Measurements from ENCODE around the gene SERPINF2.

DNA sequence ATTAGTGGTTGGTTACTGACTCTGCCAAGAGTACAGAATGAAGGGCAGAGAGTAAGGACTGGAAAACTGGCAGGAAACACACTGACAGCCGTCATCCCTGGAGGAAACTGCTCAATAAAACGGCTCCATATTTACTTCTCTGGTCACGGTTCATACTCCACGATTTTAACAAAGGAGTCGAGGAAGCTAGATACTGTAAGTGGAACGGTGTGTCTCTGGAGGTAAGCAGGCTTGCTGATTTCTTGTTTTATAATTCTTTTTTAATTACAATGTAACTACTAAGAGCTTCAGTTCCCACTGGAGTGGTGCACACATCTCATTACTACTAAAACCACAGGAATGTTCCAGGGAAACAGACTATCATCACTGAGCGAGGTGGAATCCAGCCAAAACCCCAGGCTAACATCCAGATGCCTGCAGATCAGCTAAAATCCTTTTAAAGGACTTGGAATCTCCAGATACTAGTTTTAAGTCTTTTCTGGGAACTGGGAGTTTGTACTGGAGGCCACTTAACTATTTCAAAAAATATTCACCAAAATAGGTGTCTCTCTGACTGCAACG, 37.0 kb downstream of the SERPINF2 start:
- TF ChIP-seq, protein P1, sequence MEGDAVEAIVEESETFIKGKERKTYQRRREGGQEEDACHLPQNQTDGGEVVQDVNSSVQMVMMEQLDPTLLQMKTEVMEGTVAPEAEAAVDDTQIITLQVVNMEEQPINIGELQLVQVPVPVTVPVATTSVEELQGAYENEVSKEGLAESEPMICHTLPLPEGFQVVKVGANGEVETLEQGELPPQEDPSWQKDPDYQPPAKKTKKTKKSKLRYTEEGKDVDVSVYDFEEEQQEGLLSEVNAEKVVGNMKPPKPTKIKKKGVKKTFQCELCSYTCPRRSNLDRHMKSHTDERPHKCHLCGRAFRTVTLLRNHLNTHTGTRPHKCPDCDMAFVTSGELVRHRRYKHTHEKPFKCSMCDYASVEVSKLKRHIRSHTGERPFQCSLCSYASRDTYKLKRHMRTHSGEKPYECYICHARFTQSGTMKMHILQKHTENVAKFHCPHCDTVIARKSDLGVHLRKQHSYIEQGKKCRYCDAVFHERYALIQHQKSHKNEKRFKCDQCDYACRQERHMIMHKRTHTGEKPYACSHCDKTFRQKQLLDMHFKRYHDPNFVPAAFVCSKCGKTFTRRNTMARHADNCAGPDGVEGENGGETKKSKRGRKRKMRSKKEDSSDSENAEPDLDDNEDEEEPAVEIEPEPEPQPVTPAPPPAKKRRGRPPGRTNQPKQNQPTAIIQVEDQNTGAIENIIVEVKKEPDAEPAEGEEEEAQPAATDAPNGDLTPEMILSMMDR (IDR thresholded peaks at IDR 0.05; ENCODE audit: low read length) = no peak
- no peak for TF ChIP-seq EZH2 (IDR thresholded peaks at IDR 0.05; ENCODE audit: borderline replicate concordance, low read length)
